CD14-positive monocyte (primary cell): Measurements from ENCODE around the gene TMEM272. TPM values are rescaled to one million over a fixed set of nuclear protein-coding genes. Genes with fewer than 3 reads are reported as not detected.

Experiments
- DNase-seq, 3 donors: peaks; one replicate each; pipeline ENCODE4 v3.0.0-alpha.2; 2011 to 2022
- H2AFZ ChIP-seq: 2 replicates; pipeline ENCODE4 v1.6.0; 2012; ENCODE audit warnings: mild to moderate bottlenecking, low read depth, low read length, inconsistent platforms; ENCODE audit not compliant: insufficient read depth, poor library complexity, severe bottlenecking
- H3K27ac ChIP-seq, 2 donors: 1 replicate in 1 of 2; 2 replicates in 1 of 2; pipeline ENCODE4 v1.5.1; 2012 to 2013; ENCODE audit warnings: low read length in 2 of 2, control low read depth in 1 of 2, inconsistent platforms in 1 of 2, low read depth in 1 of 2, mild to moderate bottlenecking in 1 of 2
- H3K27me3 ChIP-seq, 2 donors: one replicate each; pipeline versions ENCODE4 v1.6.0 to v1.6.1; 2011 to 2013; ENCODE audit warnings: low read length in 2 of 2; ENCODE audit not compliant: control insufficient read depth in 2 of 2, insufficient read depth in 2 of 2
- H3K36me3 ChIP-seq, 2 donors: replicated peaks in 1 of 2; 1 replicate in 1 of 2; 2 replicates in 1 of 2; pipeline versions ENCODE4 v1.5.1 to v1.6.1; 2012 to 2013; ENCODE audit warnings: low read length in 2 of 2, control low read depth in 1 of 2, inconsistent platforms in 1 of 2, mild to moderate bottlenecking in 1 of 2; ENCODE audit not compliant: insufficient read depth in 2 of 2, control insufficient read depth in 1 of 2
- H3K4me1 ChIP-seq, 2 donors: 1 replicate in 1 of 2; 2 replicates in 1 of 2; pipeline versions ENCODE4 v1.5.1 to v1.6.1; 2012 to 2013; ENCODE audit warnings: low read length in 2 of 2, control low read depth in 1 of 2, inconsistent platforms in 1 of 2, mild to moderate bottlenecking in 1 of 2, moderate library complexity in 1 of 2; ENCODE audit not compliant: insufficient read depth in 2 of 2, control insufficient read depth in 1 of 2
- H3K4me2 ChIP-seq: replicated peaks from 2 replicates; pipeline ENCODE3; 2012; ENCODE audit warnings: low read length, moderate library complexity, mild to moderate bottlenecking; ENCODE audit not compliant: poor library complexity, severe bottlenecking; ENCODE audit errors: extremely low read depth
- H3K4me3 ChIP-seq, 3 experiments: fragments of 200-600 bp in 1 of 3; sonication (generic) in 1 of 3; replicated peaks in 1 of 3; 1 replicate in 2 of 3; 2 replicates in 1 of 3; pipeline ENCODE4 v1.5.1; 2011 to 2013; ENCODE audit warnings: low read length in 3 of 3, mild to moderate bottlenecking in 3 of 3, control low read depth in 2 of 3, low read depth in 2 of 3, inconsistent platforms in 1 of 3, moderate library complexity in 1 of 3
- H3K79me2 ChIP-seq: 2 replicates; pipeline ENCODE4 v1.6.0; 2012; ENCODE audit warnings: mild to moderate bottlenecking, control low read depth, inconsistent platforms, low read length, moderate library complexity; ENCODE audit not compliant: insufficient read depth
- H3K9ac ChIP-seq: 2 replicates; pipeline ENCODE4 v1.6.0; 2017; ENCODE audit warnings: low read length, mild to moderate bottlenecking; ENCODE audit not compliant: insufficient read depth, poor library complexity, severe bottlenecking
- H3K9me3 ChIP-seq, 2 donors: replicated peaks in 1 of 2; 1 replicate in 1 of 2; 2 replicates in 1 of 2; pipeline versions ENCODE4 v1.5.1 to v1.6.1; 2012 to 2013; ENCODE audit warnings: low read length in 2 of 2, control low read depth in 1 of 2; ENCODE audit not compliant: control insufficient read depth in 1 of 2, insufficient read depth in 1 of 2
- H4K20me1 ChIP-seq: 2 replicates; pipeline ENCODE4 v1.6.0; 2012; ENCODE audit warnings: mild to moderate bottlenecking, low read length, control low read depth, moderate library complexity; ENCODE audit not compliant: insufficient read depth
- H3K27ac Mint-ChIP-seq, 7 donors: one replicate each; pipeline ENCODE4 v1.8.0; 2020; ENCODE audit warnings: mild to moderate bottlenecking in 7 of 7, mixed read lengths in 7 of 7, moderate library complexity in 6 of 7, inconsistent platforms in 2 of 7
- H3K27me3 Mint-ChIP-seq, 3 donors: one replicate each; pipeline ENCODE4 v1.8.0; 2021 to 2022; ENCODE audit warnings: low read depth in 3 of 3, mild to moderate bottlenecking in 3 of 3, mixed read lengths in 3 of 3, moderate library complexity in 3 of 3, inconsistent platforms in 1 of 3
- H3K36me3 Mint-ChIP-seq, 2 donors: one replicate each; pipeline ENCODE4 v1.8.0; 2020; ENCODE audit warnings: mixed read lengths in 2 of 2, inconsistent platforms in 1 of 2, mild to moderate bottlenecking in 1 of 2
- H3K4me1 Mint-ChIP-seq: one replicate; pipeline ENCODE4 v1.8.0; 2020; ENCODE audit warnings: mild to moderate bottlenecking, mixed read lengths
- H3K4me3 Mint-ChIP-seq, 2 donors: one replicate each; pipeline ENCODE4 v1.8.0; 2020; ENCODE audit warnings: mild to moderate bottlenecking in 2 of 2, mixed read lengths in 2 of 2, moderate library complexity in 1 of 2
- H3K9me3 Mint-ChIP-seq, 7 donors: one replicate each; pipeline ENCODE4 v1.8.0; 2020 to 2022; ENCODE audit warnings: mixed read lengths in 7 of 7, mild to moderate bottlenecking in 6 of 7, moderate library complexity in 6 of 7, inconsistent platforms in 2 of 7
- WGBS: methylation state at CpG from one replicate; pipeline ENCODE4 v1.1.5; 2013; ENCODE audit warnings: missing lambda C conversion rate; ENCODE audit not compliant: insufficient coverage; 5-methylcytosine and 5-hydroxymethylcytosine counted together
- intact Hi-C, 2 donors: fragments of 100-400 bp; cut with micrococcal nuclease; formaldehyde crosslinking; loops; one replicate each; pipeline versions ENCODE4 v1.15.0 to v1.15.1; 2023
- polyA plus RNA-seq, 3 donors: library from polyadenylated mRNA; depleted of rRNA in 1 of 3; unstranded in 2 of 3; stranded (reverse) in 1 of 3; fragments of 300-500 nt in 2 of 3; fragments of >200 nt in 1 of 3; fragmentation: Illumina TruSeq in 2 of 3; gene quantifications; 1 replicate in 2 of 3; 2 replicates in 1 of 3; pipeline ENCODE4 v1.2.3, GENCODE V29; 2012 to 2021
- TF ChIP-seq, protein P1 (sequence below): fragments of 200-600 bp; IDR thresholded peaks from one replicate; pipeline ENCODE4 v1.8.0; 2022; ENCODE audit warnings: antibody characterized with exemption, mild to moderate bottlenecking

Gene TMEM272
- polyA plus RNA-seq, 3 donors, result 0.07 TPM; not detected in 2

DNA sequence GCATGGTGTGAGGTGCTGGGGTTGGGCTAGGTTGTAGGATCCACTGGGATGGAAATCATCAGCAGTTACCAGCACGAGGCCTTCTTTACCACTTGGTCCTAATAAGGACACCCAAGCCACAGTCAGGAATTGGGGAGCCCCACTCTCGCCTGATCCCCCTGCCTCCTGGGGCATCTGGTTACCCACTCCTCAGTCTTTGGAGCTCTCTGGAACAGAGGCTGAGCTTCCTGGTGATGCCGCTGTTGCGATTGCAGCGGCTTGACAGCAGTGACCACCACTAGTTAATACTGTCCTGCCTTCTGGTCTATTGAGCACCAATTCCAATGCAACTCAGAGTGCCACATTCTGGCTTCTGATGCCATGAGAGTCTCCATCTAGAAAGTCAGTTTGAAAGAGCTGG lies 13.5 kb downstream of the TMEM272 start:
- Histone ChIP-seq H3K79me2 (no peaks in the 10 kb centered on the region), H2AFZ (peak overlapping the region; percentile 47), H3K4me1 (peaks cover 53 to 59% of the 10 kb centered on the region in 2 donors), H3K4me2 (no peak overlapping the region), H4K20me1 (no peaks in the 10 kb centered on the region), H3K4me3 (no peak overlapping the region), H3K36me3 (no peaks in the 10 kb centered on the region), H3K9me3 (no peaks in the 10 kb centered on the region), H3K9ac (no peak overlapping the region), H3K27ac (peak overlapping the region in 1 of 2 donors; percentile 3), H3K27me3 (no peaks in the 10 kb centered on the region)
- TF ChIP-seq, protein P1, sequence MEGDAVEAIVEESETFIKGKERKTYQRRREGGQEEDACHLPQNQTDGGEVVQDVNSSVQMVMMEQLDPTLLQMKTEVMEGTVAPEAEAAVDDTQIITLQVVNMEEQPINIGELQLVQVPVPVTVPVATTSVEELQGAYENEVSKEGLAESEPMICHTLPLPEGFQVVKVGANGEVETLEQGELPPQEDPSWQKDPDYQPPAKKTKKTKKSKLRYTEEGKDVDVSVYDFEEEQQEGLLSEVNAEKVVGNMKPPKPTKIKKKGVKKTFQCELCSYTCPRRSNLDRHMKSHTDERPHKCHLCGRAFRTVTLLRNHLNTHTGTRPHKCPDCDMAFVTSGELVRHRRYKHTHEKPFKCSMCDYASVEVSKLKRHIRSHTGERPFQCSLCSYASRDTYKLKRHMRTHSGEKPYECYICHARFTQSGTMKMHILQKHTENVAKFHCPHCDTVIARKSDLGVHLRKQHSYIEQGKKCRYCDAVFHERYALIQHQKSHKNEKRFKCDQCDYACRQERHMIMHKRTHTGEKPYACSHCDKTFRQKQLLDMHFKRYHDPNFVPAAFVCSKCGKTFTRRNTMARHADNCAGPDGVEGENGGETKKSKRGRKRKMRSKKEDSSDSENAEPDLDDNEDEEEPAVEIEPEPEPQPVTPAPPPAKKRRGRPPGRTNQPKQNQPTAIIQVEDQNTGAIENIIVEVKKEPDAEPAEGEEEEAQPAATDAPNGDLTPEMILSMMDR, result no peak
- peak overlapping the region in 1 of 7 donors; percentile 72 for H3K27ac Mint-ChIP-seq
- peaks cover 69% of the 10 kb centered on the region for H3K4me1 Mint-ChIP-seq
- H3K4me3 Mint-ChIP-seq, result no peak overlapping the region
- H3K9me3 Mint-ChIP-seq, result no peaks in the 10 kb centered on the region
- H3K36me3 Mint-ChIP-seq, result no peaks in the 10 kb centered on the region
- no peak for DNase-seq
- peaks cover 0 to 2% (median 0%) of the 10 kb centered on the region in 3 donors for H3K27me3 Mint-ChIP-seq
- WGBS, result 94% methylated on average over 5 of the region's 5 CpGs
- intact Hi-C loops, result loop anchor here in 1 of 2 donors (5.0 kb wide), 1 partner anchor 399 kb away; no protein-coding TSS in a partner anchor

DNA sequence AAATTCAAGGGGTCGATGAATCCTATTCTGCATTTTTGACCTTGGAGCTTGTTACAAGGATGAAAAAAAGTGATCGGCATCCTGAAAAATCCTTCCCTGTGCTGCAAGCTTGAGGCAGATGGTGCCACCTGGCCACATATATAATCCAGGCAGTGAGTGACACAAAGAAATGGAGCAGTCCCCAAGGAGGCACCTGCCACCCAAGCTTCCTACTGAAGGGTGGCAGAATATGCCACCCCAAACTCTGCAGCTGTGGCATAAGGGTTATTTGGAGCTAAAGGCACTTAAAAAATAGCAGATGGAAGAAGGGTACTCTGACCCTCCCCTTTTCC lies 15.4 kb downstream of the TMEM272 start:
- Histone ChIP-seq H3K9ac (no peak overlapping the region), H3K9me3 (no peaks in the 10 kb centered on the region), H3K36me3 (no peaks in the 10 kb centered on the region), H3K4me1 (peaks cover 73 to 78% of the 10 kb centered on the region in 2 donors), H3K27me3 (no peaks in the 10 kb centered on the region), H2AFZ (no peak overlapping the region), H4K20me1 (no peaks in the 10 kb centered on the region), H3K27ac (peak overlapping the region; percentile 46 to 83), H3K4me2 (peak overlapping the region; percentile 33), H3K4me3 (peak overlapping the region in 1 of 3 experiments; percentile 20), H3K79me2 (no peaks in the 10 kb centered on the region)
- TF ChIP-seq, protein P1, result no peak
- 92% methylated on average over 2 of the region's 2 CpGs for WGBS
- DNase-seq, result no peak
- Mint-ChIP-seq H3K4me3 (no peak overlapping the region), H3K9me3 (no peaks in the 10 kb centered on the region), H3K4me1 (peaks cover 87% of the 10 kb centered on the region), H3K27me3 (no peaks in the 10 kb centered on the region), H3K36me3 (no peaks in the 10 kb centered on the region), H3K27ac (peak overlapping the region; percentile 90 to 98 (median 96))
- intact Hi-C loops, result loop anchor here in 1 of 2 donors (10.0 kb wide), 1 partner anchor 185 kb away; the partner anchor contains the start of genes ALG11 and ATP7B
